Left lung (tissue), 14 donors: ENCODE results near the gene STPG2. TPM values are rescaled to one million over a fixed set of nuclear protein-coding genes. Genes with fewer than 3 reads are reported as not detected.

Source experiments
- ATAC-seq: fragments of 200-7000 bp; cut with Tn5 transposase; one replicate; pipeline ENCODE4 v1.9.1; 2020; ENCODE audit warnings: moderate library complexity
- DNase-seq, 4 donors: peaks; one replicate each; pipeline ENCODE4 v3.0.0-alpha.2; 2013 to 2020
- H3K27ac ChIP-seq, 2 donors: fragments of 200-600 bp; sonication (generic) in 1 of 2; one replicate each; pipeline versions ENCODE4 v1.5.0 to v1.8.0; 2020 to 2021
- H3K27me3 ChIP-seq, 2 donors: fragments of 200-600 bp; sonication (generic) in 1 of 2; one replicate each; pipeline versions ENCODE4 v1.5.0 to v1.8.0; 2020 to 2021
- H3K36me3 ChIP-seq, 2 donors: fragments of 200-600 bp; sonication (generic) in 1 of 2; one replicate each; pipeline versions ENCODE4 v1.5.0 to v1.8.0; 2020 to 2021
- H3K4me1 ChIP-seq, 2 donors: fragments of 200-600 bp; one replicate each; pipeline ENCODE4 v1.8.0; 2021
- H3K4me3 ChIP-seq, 2 donors: fragments of 200-600 bp; sonication (generic) in 1 of 2; one replicate each; pipeline versions ENCODE4 v1.5.0 to v1.8.0; 2020 to 2021; ENCODE audit warnings: mild to moderate bottlenecking in 1 of 2
- H3K9me3 ChIP-seq, 2 donors: fragments of 200-600 bp; sonication (generic) in 1 of 2; one replicate each; pipeline versions ENCODE4 v1.5.0 to v1.8.0; 2020 to 2021
- intact Hi-C, 2 donors: fragments of 100-400 bp; cut with DNase I; formaldehyde crosslinking; loops; one replicate each; pipeline versions ENCODE4 v1.11.2 to v1.14.2; 2022
- long read RNA-seq, 12 donors: library from polyadenylated mRNA in 2 of 12; unstranded in 2 of 12; transcript quantifications; one replicate each; pipeline ENCODE4 v2.0.0 and lab custom pipeline, GENCODE V29; 2019 to 2026
- polyA plus RNA-seq, 6 donors: library from polyadenylated mRNA; unstranded; fragments of 120-200 nt; gene quantifications; one replicate each; pipeline ENCODE4 v1.2.1, GENCODE V29; 2013; ENCODE audit not compliant: insufficient read length in 6 of 6
- total RNA-seq, 2 donors: library from RNA; stranded (reverse); fragmentation: NEBNext Ultra II Directional; extraction: Animal tissue kit (Norgen Biotek cat#: 25700); gene quantifications; one replicate each; pipeline ENCODE4 v1.2.1, GENCODE V29; 2021
- TF ChIP-seq, protein P1 (sequence below), 2 donors: fragments of 200-600 bp; sonication (generic) in 1 of 2; IDR thresholded peaks; one replicate each; pipeline versions ENCODE4 v1.5.0 to v1.8.0; 2021; ENCODE audit warnings: antibody characterized with exemption in 2 of 2
- donor health status: DM: no; HTN: yes; CAD: no.
- donor health status: DM: no; HTN: no; CAD: no.

Gene STPG2
- total RNA-seq, result under 1 TPM; 0.64 to 0.76 TPM
- under 1 TPM; 0.13 to 0.49 (median 0.26) TPM for polyA plus RNA-seq
- long read RNA-seq, donor 1, result 0 reads
- long read RNA-seq, donor 2, result 0 reads
- long read RNA-seq, donor 3, result 0 reads
- long read RNA-seq, donor 4, partial matches to known transcripts, result 0 of 1 reads
- long read RNA-seq, donor 4, other reads (novel, unspliced or antisense), result 1 of 1 reads
- long read RNA-seq, donor 5, result 0 reads
- long read RNA-seq, donor 6, result 0 reads
- long read RNA-seq, donor 7, result 0 reads
- long read RNA-seq, donor 8, result 0 reads
- long read RNA-seq, donor 9, result 0 reads
- long read RNA-seq, donor 10, result 0 reads
- long read RNA-seq, donor 11, result 0 reads
- long read RNA-seq, donor 12, result 0 reads

DNA sequence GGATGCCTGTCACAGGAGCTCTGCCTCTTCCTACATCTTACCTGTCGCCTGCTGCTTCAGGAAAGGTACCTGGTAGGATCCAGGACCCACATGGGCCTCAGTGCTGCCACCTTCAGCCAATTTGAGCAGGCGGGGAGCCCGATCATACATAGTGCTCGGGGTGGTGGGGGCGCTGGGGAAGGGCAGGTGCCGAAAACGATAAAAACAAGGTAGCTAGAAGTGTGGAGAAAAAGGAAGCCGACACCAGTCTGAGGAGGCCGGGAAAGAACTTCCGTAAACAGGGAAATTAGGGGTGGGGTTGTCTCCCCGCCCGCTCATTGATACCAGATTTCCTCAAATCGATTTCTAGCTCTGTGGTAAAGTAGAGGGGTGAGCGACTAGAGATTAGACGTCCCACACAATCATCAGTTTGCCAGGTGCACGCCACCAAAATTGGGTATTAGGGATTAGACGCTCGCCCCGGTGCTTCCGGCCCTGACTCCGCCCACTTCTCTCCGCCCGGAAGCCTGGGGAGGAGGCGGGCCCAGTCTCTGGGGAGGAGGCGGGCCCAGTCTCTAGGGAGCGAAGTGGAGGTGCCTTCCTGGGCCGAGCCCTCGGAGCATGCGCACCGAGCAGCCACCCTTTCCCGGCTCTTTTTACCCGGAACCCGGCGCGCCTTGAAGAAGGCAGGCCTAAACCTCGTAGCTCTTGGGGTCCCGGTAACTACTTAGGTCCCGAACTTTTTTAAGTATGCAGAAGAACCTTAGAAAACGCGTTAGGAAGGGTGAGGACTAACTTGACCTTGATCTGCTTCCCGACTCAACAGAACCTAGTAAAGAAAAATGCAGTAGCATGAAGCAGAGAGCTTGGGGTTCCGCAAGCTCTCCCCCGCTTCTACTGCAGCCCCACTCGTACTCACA is at the start of gene STPG2:
TSS of gene STPG2 (minus strand) at position 476 of the 899 bp plus-strand sequence.
- intact Hi-C loops, result no loop called here
- DNase-seq (peak; percentile 83 to 98 (median 95)), ATAC-seq (peak; percentile 100)
- TF ChIP-seq, protein P1, sequence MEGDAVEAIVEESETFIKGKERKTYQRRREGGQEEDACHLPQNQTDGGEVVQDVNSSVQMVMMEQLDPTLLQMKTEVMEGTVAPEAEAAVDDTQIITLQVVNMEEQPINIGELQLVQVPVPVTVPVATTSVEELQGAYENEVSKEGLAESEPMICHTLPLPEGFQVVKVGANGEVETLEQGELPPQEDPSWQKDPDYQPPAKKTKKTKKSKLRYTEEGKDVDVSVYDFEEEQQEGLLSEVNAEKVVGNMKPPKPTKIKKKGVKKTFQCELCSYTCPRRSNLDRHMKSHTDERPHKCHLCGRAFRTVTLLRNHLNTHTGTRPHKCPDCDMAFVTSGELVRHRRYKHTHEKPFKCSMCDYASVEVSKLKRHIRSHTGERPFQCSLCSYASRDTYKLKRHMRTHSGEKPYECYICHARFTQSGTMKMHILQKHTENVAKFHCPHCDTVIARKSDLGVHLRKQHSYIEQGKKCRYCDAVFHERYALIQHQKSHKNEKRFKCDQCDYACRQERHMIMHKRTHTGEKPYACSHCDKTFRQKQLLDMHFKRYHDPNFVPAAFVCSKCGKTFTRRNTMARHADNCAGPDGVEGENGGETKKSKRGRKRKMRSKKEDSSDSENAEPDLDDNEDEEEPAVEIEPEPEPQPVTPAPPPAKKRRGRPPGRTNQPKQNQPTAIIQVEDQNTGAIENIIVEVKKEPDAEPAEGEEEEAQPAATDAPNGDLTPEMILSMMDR (IDR thresholded peaks at IDR 0.05), result peak in 1 of 2 donors; percentile 20
- peak within 1 kb of the TSS; percentile 88 to 95 for H3K27ac ChIP-seq
- H3K4me1 ChIP-seq, result peaks cover 0 to 5% of the 10 kb centered on the region in 2 donors
- H3K4me3 ChIP-seq, result peak within 1 kb of the TSS; percentile 46 to 70
- H3K27me3 ChIP-seq, result no peaks in the 10 kb centered on the region
- no peaks in the 10 kb centered on the region for H3K36me3 ChIP-seq
- no peaks in the 10 kb centered on the region for H3K9me3 ChIP-seq

DNA sequence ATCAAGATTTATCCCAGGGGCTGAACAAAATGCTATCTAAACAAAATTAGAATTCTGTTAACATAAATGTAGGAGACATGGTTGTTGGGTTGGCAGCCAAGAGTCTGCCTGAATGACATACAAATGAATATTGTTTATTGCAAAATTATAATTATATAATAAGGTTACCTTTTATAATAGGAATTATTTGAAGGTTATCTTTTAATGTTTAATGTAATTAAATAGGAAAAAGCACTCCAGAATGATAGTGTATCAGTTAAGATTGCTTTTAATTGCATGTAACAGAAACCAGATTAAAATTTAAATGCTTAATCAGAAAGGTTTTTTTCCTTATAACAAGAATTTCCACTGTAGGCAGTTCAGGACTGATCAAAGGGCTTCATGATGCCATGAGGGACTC is 42.0 kb upstream of the STPG2 start:
- no peaks in the 10 kb centered on the region for H3K4me1 ChIP-seq
- peaks cover 0 to 1% of the 10 kb centered on the region in 2 donors for H3K9me3 ChIP-seq
- ATAC-seq, result no peak
- H3K4me3 ChIP-seq, result no peak overlapping the region
- TF ChIP-seq, protein P1 (IDR thresholded peaks at IDR 0.05), result no peak
- H3K36me3 ChIP-seq, result no peaks in the 10 kb centered on the region
- intact Hi-C loops, result no loop called here
- DNase-seq, result no peak
- no peak overlapping the region for H3K27ac ChIP-seq
- no peaks in the 10 kb centered on the region for H3K27me3 ChIP-seq

DNA sequence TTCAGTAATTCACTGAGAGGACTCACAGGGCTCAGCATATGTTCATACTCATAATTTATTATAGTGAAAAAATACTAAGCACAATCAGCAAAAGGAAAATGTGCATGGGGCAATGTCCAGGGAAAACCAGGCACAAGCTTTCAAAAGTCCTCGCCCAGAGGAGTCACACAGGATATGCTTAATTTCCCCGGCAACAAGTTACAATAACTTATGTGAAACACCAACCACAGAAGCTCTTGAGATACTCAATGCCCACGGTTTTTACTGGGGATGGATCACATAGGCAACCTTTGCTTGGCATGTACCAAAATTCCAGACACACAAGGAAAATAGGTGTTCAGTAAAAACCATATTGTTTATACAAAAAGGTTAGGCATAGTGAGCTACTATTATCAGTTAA is 38.5 kb upstream of the STPG2 start:
- no peaks in the 10 kb centered on the region for H3K9me3 ChIP-seq
- peak; percentile 35 for ATAC-seq
- H3K4me1 ChIP-seq, result no peaks in the 10 kb centered on the region
- TF ChIP-seq, protein P1 (IDR thresholded peaks at IDR 0.05), result no peak
- no peak for DNase-seq
- no peak overlapping the region for H3K4me3 ChIP-seq
- no peak overlapping the region for H3K27ac ChIP-seq
- intact Hi-C loops, result no loop called here
- H3K36me3 ChIP-seq, result no peaks in the 10 kb centered on the region
- no peaks in the 10 kb centered on the region for H3K27me3 ChIP-seq

DNA sequence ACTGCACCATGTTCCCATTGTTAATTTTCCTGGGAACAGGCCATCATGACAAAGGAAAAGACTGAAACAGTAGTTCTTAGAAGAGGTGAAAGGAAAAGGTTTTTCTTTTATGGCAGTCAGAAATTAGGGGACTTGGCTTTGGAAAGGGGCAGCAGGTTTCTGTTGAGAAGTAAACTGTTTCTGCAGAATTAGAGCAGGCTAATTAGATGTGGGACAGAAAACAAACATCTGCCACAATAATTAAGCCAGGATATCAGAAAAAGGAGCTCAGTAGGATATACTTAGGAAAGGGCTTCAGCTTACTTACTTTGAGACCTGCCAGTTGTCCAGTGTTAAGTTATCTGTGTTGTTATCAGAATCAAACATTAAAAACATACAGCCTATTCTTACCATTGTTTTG is 36.7 kb upstream of the STPG2 start:
- intact Hi-C loops, result no loop called here
- TF ChIP-seq, protein P1 (IDR thresholded peaks at IDR 0.05), result no peak
- DNase-seq (peak in 2 of 4 donors; percentile 15 to 35), ATAC-seq (no peak)
- Histone ChIP-seq H3K4me3 (no peak overlapping the region), H3K27me3 (no peaks in the 10 kb centered on the region), H3K4me1 (no peaks in the 10 kb centered on the region), H3K27ac (no peak overlapping the region), H3K9me3 (no peaks in the 10 kb centered on the region), H3K36me3 (no peaks in the 10 kb centered on the region)

DNA sequence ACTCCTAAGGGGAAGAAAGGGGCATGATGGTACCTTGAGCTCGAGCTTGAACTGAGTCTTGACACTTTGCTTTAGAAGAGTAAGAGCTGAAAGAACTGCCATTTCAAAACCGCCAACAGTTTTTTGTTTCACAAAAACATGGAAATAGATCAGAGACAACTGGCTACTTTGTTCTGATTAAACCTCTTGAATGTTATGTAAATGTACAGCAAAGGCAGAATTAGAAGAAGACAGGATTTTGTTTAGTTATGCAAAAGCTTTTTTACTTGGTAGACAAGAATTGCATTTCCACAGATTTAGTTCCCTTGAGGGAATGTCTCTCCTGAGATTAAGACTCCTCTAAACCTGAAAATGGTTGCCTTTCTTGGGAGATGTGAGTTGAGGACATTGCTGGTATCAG is 33.3 kb upstream of the STPG2 start:
- TF ChIP-seq, protein P1 (IDR thresholded peaks at IDR 0.05), result no peak
- intact Hi-C loops, result no loop called here
- no peaks in the 10 kb centered on the region for H3K4me1 ChIP-seq
- no peaks in the 10 kb centered on the region for H3K27me3 ChIP-seq
- no peak for ATAC-seq
- H3K36me3 ChIP-seq, result no peaks in the 10 kb centered on the region
- no peaks in the 10 kb centered on the region for H3K9me3 ChIP-seq
- DNase-seq, result no peak
- H3K27ac ChIP-seq, result no peak overlapping the region
- no peak overlapping the region for H3K4me3 ChIP-seq
